C4-2B (cell line): ENCODE measurements around the gene ACBD6.

Experiments
- H3K27ac ChIP-seq: fragments of 450-650 bp; 2 replicates; pipeline ENCODE4 v1.5.1; 2017
- ZFX ChIP-seq: fragments of 450-650 bp; IDR thresholded peaks from 2 replicates; pipeline ENCODE4 v1.6.1; 2017
- TF ChIP-seq, protein P1 (sequence below): fragments of 450-650 bp; conservative IDR thresholded peaks from 2 replicates; pipeline ENCODE4 v1.5.1; 2017; ENCODE audit warnings: mild to moderate bottlenecking

The ACBD6 gene

DNA sequence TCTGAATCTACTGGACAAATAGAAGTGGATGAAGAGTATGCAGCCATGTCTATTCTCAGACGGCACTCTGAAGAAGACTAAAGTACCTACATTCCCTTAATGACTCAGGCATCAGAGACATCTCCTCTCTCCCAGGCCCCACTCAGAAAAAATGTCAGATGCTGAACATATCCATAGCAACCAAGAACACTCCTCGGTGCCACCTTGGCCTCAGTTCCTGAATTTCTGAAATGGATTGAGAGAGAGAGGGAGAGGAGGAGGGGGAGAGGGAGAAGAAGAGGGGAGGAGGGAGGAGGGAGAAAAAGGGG is 40.4 kb upstream of the ACBD6 start:
- H3K27ac ChIP-seq = no peak overlapping the region
- no peak for TF ChIP-seq ZFX
- TF ChIP-seq, protein P1, sequence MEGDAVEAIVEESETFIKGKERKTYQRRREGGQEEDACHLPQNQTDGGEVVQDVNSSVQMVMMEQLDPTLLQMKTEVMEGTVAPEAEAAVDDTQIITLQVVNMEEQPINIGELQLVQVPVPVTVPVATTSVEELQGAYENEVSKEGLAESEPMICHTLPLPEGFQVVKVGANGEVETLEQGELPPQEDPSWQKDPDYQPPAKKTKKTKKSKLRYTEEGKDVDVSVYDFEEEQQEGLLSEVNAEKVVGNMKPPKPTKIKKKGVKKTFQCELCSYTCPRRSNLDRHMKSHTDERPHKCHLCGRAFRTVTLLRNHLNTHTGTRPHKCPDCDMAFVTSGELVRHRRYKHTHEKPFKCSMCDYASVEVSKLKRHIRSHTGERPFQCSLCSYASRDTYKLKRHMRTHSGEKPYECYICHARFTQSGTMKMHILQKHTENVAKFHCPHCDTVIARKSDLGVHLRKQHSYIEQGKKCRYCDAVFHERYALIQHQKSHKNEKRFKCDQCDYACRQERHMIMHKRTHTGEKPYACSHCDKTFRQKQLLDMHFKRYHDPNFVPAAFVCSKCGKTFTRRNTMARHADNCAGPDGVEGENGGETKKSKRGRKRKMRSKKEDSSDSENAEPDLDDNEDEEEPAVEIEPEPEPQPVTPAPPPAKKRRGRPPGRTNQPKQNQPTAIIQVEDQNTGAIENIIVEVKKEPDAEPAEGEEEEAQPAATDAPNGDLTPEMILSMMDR = no peak

- H3K27ac ChIP-seq = no peak overlapping the region
- TF ChIP-seq, protein P1 = no peak
- no peak for TF ChIP-seq ZFX
Observed at GRCh38 chr1:180542113-180542837, 39.9 kb upstream of the ACBD6 start.

- H3K27ac ChIP-seq = no peak overlapping the region; the same call in 1 of the 2 replicates
- TF ChIP-seq, protein P1 = no peak
- no peak for TF ChIP-seq ZFX
Observed at GRCh38 chr1:180540697-180541594, 38.6 kb upstream of the ACBD6 start.

DNA sequence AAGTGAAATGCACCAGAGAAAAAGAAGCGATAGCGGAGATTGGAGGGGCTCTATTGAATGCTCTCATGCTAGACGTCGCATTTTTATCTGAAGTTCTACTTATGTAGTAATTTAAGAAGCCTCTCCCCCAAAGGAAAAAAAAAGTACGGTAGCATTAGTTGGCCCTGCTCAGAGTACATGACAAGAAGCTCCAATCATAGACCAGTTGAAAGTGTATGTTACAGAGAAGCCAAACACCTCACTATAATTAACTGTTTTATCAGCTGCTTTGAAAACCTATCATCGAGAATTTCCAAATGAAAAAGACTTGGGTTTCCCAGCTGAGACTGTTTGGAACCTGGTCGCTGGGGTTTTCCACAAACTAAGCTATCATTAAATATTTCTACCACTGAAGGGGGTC is 36.8 kb upstream of the ACBD6 start:
- TF ChIP-seq, protein P1 = no peak
- TF ChIP-seq ZFX = no peak

GRCh38 chr1:180536821-180537372 is 34.5 kb upstream of the ACBD6 start:
- no peak overlapping the region for H3K27ac ChIP-seq
- TF ChIP-seq, protein P1 = no peak
- TF ChIP-seq ZFX = no peak

More for the DNA sequence above, 36.8 kb upstream of the ACBD6 start:
- H3K27ac ChIP-seq = no peak overlapping the region

- TF ChIP-seq, protein P1 = no peak
- no peak for TF ChIP-seq ZFX
Observed at GRCh38 chr1:180535418-180535999, 33.1 kb upstream of the ACBD6 start.

GRCh38 chr1:180534214-180534613 is 31.8 kb upstream of the ACBD6 start:
- H3K27ac ChIP-seq = no peak overlapping the region
- TF ChIP-seq, protein P1 = no peak
- no peak for TF ChIP-seq ZFX

More at GRCh38 chr1:180535418-180535999, 33.1 kb upstream of the ACBD6 start:
- H3K27ac ChIP-seq = no peak overlapping the region
